ENCODE data around the gene OR4X2.
"Not testable (repeated sequence)": the region's sequence is repeated elsewhere in the genome, so short reads cannot be mapped to it uniquely, and the experiment has no call there.

Gene OR4X2

GRCh38 chr11:48244804-48245203, at the start of gene OR4X2:
Gene OR4X2 (plus strand): TSS chr11:48245104. CDS start chr11:48245104, 0 bp downstream.
- DNase-seq: no peak

GRCh38 chr11:48207881-48208280, 37.0 kb upstream of the OR4X2 start:
- DNase-seq: no peak

GRCh38 chr11:48210052-48210451, 34.9 kb upstream of the OR4X2 start:
- no peak for DNase-seq

GRCh38 chr11:48216510-48216909, 28.4 kb upstream of the OR4X2 start, which contains the start of gene OR4B1:
Gene OR4B1 (plus strand): TSS chr11:48216810. CDS start chr11:48216810, 0 bp downstream.
- no peak for DNase-seq

GRCh38 chr11:48228761-48229160, 16.1 kb upstream of the OR4X2 start:
- DNase-seq: no peak

DNA sequence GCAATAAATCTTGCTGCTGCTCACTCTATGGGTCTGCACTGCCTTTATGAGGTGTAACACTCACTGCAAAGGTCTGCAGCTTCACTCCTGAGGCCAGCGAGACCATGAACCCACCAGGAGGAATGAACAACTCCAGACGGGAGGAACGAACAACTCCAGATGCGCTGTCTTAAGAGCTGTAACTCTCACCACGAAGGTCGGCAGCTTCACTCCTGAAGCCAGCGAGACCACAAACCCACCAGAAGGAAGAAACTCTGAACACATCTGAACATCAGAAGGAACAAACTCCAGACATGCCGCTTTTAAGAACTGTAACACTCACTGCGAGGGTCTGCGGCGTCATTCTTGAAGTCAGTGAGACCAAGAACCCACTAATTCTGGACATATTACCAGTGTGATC, 14.8 kb upstream of the OR4X2 start:
- DNase-seq: not testable (repeated sequence)

DNA sequence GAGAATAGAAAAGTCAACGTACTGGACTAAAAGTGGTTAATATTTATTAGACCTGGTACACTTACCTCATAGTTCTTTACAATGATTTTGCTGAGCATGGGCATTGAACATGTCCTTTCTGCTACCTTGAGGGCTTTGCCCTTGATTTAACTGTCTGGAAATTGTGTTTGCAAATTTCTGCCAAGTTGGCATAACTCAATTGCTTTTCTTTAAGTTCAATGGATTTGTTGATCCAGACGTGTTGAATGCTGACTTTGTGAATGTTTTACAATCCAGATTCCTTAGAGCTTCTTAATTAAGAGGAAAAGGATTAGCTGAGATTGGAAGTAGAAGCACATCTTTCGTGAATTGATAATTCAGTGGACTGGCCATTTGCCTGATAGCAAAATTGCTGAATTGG, 7.2 kb upstream of the OR4X2 start:
- no peak for DNase-seq

- DNase-seq: no peak
These were observed 2.4 kb upstream of the OR4X2 start for GRCh38 chr11:48242501-48242900.

- no peak for DNase-seq
These were observed 4.0 kb downstream of the OR4X2 start for GRCh38 chr11:48248902-48249301.

DNA sequence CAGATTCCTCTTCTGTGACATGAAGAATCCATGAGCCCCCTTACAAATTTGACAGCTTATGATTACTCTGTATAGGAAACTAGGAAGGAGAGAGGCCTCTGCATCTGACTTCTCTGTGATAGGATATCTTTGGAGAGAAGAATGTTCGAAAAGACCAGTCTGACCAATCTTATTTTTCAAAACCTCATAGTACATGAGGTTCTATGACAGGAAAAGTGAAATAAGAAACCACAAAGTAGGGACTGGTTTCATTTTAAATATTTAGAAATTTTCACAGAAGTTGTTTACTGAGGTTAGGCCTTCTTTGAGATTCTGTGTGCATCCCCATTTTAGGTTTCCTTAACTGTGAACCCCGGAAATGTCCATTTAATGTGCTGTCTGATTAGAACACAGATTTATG, 16.7 kb downstream of the OR4X2 start:
- DNase-seq: no peak

DNA sequence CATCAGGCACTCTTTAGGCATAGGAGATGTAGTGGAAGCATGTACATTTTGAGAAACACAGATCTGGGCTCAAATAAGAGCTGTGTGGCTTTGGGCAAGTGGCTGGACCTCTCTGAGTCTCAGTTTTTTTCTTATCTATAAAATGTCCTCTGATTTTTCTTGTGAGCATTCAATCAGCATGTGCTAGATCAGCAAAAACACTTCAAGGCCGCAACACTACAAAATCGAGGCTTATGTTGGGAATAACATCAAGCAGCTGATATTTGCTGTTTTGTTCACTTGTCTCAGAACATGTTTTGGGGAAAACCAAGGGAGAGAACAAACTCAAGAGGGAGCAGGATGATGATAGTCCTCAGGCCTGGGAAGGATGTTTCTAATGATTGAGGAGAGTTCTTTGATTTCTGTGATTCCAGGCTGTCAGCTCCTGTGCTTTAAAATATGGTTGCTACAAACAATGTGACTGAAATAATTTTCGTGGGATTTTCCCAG, 18.6 kb downstream of the OR4X2 start, which contains the start of gene OR4X1:
Gene OR4X1, plus strand, starts transcription at position 439 of the 489 bp plus-strand sequence. Its CDS starts 0 bp downstream, at position 439.
- no peak for DNase-seq

DNA sequence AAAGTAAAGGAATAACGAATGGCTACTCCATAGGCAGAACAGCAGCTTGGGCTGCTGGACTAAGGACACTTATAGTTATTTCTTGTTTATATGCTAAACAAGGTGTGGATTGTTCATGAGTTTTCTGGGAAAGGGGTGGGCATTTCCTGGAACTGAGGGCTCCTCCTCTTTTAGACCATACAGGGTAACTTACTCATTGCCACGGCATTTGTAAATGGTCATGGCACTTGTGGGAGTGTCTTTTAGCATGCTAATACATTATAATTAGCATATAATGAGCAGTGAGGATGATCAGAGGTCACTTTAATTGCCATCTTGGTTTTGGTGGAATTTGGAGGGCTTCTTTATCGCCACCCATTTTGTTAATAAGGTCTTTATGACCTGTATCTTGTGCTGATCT, 25.7 kb downstream of the OR4X2 start:
- DNase-seq: no peak

DNA sequence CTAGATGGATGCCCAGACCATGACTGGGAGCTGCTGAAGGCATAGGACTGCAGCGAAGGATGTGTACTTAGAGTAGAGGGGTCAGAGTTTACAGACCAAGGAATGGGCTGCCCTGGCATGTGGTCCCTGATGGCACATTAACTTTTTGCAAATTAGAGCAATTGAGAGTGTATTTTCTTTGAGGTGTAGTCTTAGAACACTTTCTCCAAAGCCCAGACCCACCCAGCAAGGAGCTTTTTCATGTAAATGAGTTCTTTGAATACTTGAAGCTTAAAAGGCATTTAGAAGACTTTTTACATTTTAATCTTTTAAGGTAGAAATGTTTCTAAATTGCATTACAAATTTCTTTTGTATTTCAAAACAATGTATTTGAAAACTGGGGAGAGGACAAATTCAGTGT, 27.7 kb downstream of the OR4X2 start:
- DNase-seq: no peak

All from activated CD4-positive, alpha-beta T cell treated with anti-CD3 and anti-CD28 coated beads, Interleukin-2, amount 50 U/mL, for 16 hours (primary cell).